NCI-H446 treated with DMSO at 0.1 percent for 48 hours (cell line): ENCODE results near the gene PTPRM.

ENCODE experiments used
- DNase-seq: peaks from one replicate; lab custom pipeline; 2025; lab: John Stamatoyannopoulos, UW

Gene PTPRM

DNA sequence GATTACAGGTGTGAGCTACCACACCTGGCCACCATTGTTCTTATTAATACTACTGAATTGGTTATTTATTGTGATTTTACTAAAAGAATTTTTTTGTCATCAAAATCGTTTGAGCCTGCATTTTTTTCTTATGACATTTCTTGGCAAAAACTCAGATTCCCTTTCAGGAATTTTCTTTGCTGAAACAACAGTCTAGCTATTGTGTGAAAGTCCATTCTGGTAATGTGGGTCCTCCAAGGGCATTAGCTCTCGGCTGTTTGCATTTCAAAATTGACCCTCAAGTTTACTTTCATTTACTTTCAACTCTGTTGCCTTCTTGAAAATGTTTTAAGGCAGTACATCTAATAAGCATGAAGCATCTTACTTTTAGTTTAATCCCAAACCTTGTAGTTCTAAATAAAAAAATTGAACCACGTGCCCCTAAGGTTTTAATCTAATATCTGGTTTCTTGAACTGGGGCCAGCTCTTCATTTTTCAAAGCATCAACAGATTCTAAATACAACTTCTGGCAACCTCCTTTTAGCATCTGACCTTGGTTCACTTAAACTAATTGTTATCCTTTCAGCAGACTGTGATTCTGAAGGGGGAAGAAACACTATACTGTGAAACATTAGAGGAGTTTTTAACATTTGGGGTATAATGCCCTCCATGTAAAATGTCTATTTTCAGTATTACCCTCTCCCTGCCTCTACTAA lies 716.9 kb downstream of the PTPRM start:
- no peak for DNase-seq

GRCh38 chr18:8286303-8286702 lies 719.2 kb downstream of the PTPRM start:
- DNase-seq = no peak

- DNase-seq = no peak
Observed at GRCh38 chr18:8287196-8287885, 720.2 kb downstream of the PTPRM start.

DNA sequence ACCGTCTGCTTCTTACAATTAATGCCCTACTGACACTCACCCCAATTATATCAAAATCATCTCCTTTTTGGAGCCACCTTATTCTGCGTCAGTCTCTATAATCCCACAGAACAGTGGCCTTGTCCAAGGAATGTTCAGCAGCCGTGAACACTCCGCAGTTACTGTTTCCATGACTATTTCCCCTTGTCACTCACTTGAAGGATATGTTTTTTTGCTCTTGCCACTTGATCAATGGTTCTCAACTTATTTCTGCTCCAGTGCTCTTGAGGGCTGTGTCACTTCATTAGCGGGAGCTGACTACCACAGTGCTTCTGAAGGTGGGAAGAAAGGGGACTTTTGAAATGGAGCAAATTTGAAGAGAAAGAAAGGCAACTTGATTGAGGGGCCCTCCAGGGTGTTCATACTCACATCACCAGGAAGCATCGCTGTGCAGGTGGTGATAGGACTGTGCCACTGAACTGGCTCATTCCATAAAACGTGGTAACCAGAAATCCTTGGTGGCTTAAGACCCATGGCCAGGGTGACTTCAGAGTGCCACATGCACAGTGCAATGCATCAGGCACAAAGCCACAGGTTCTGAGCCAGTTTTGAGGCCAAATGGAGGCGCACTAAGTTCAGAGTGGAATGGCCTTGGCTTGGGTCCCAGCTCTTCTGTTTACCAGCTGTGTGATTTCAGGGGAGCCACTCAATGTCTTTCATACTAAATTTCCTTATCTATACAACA lies 721.5 kb downstream of the PTPRM start:
- DNase-seq = no peak

DNA sequence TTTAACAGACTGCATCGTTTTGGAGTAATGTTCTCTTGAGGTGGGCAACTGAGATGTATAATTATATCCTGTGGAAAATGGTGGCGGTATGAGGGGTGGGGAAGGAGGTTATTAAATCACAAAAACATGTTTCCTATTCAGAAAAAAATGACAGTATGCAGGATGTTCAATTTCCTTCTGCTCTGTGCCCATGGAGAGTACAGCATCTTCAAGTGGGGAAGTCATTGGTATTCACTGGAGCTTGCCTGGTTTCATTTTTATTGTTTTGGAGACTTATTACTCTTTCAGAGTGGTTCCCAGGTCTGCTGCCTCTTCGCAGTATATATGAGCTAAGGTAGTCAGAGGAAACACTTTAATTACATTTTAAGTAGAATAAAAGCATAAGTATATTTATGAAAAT lies 723.3 kb downstream of the PTPRM start:
- no peak for DNase-seq

DNA sequence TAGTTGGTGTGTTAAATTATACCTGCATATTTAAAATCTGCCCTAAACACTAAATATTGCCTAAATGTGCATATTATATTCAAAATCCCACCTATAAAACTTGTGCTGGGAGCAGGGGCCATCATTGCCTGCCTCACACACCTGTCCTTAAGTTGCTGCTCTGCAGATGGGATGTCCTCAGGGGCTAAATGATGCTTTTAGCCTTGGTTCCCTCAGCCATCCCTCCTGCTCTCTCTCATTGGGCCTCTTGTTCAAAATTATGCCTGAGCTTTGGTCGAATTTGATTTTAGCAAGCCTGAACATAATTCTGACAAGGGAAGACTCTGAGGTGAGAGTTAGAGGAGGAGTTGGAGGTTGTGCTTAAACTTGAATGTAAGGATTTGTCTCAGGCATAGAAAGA lies 723.8 kb downstream of the PTPRM start:
- DNase-seq = no peak

- DNase-seq = no peak
Observed at GRCh38 chr18:8293184-8293583, 726.1 kb downstream of the PTPRM start.

- no peak for DNase-seq
Observed at GRCh38 chr18:8296886-8297616, 729.9 kb downstream of the PTPRM start.

- no peak for DNase-seq
Observed at GRCh38 chr18:8298186-8298585, 731.1 kb downstream of the PTPRM start.

GRCh38 chr18:8299054-8299980 lies 732.2 kb downstream of the PTPRM start:
- no peak for DNase-seq

DNA sequence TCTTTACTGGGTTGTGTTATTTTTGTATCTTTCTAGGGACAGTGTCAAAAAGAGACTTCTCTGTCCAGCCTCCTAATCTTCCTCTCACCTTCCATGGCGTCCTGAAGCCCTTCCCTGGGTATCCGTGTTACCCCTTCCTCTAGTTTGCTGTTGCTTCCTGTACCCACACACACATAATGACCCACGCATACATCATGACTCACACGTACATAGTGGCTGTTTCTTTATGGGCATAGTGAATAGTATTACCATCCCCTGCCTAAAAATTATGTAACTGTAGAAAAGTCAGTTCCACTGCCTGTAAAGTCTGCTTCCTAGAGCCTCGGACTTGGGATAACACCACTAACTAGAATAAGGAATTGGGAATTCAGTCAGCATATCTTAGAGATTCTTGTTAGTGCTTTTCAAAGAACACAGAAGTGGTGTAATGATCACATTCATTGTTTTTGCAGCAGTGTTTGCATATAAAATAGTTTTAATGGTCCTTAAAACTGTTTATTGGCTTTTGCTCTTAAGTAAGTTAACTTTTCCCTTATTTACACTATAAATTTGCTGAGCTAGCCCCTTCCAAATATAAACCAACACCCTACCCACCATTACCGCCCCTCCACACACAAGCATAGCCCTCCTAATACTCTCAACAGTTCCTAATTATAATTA lies 733.8 kb downstream of the PTPRM start:
- no peak for DNase-seq

DNA sequence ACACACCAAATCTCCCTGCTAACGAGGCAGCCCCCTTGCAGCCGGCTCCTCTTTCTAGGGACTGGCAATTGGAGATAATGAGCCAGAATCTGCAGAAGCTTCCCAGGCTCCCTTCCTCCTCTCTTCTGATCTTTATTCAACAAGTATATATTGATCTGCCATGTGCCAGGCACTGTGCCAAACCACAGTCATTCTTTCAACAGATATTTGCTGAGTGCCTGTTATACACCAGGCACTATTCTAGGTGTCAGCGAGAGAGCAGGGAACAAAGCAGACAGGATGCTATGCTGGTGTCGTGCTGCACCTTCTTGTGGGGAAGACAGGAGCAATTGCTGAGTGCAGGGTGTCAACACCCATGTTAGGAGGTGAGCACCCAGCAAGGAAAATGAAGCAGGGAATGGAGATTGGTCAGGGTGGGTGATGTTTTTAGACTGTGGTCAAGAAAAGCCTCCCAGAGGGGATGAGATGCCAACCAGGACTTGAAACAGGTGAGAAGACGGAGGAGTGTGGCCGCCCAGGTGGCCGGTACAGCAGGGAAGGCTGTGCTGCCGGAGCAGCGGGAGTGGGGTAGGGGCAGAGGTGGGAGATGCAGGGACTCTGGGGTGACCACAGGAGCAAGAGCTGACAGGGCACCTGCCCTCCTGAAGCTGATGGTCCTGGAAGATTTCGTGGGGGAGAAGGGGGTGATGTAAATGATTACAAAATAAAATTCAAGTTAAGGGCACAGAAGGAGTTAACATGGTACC lies 734.5 kb downstream of the PTPRM start:
- no peak for DNase-seq

DNA sequence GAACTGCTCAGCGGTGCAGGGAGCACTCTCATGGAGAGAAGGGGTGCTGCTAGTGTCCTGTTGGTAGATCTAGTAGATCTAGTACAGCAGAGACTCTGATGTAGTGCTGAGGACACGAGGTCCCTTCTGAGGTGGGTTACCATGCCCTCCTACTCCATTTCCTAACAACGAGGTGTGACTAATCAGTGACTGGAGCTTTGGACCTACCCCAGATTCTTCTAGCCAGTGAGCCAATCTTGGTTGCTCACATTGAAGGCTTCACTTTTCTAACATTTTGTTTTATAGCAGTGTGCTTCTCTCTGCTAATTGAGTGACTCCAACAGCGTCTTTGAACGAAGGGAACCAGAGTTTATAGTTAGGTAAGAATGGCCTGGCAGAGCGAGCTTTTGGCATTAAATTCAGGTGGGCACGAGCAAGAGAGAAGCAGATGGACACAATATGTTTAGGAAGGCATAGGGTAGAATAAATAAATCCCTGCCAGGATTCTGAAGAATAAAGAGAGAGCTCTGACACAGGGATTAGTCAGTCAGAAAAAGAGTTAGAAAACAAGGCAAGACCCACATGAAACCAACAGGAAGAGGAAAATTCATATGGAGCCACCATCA lies 736.1 kb downstream of the PTPRM start:
- no peak for DNase-seq

GRCh38 chr18:8307960-8308359 lies 740.8 kb downstream of the PTPRM start:
- DNase-seq = no peak

- no peak for DNase-seq
Observed at GRCh38 chr18:8313043-8313442, 745.9 kb downstream of the PTPRM start.

DNA sequence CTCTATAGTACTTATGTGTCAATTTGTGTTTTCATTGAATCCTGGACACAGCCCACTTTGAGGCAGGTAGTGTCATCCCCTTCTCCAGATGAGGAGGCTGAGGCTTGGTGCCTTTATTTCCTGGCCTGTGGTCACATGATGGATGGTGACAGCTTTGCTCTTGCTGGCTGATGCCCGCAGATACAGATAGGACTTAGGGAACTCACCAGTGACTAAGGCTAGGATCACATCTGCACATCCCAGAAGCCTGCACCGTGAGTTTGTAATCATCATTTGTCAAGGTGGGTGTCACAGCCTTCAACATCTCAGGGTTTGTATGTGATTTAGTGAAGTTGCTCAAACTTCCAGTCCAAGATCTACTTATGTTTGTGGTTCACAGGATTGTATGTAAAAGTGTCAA lies 747.0 kb downstream of the PTPRM start:
- no peak for DNase-seq

DNA sequence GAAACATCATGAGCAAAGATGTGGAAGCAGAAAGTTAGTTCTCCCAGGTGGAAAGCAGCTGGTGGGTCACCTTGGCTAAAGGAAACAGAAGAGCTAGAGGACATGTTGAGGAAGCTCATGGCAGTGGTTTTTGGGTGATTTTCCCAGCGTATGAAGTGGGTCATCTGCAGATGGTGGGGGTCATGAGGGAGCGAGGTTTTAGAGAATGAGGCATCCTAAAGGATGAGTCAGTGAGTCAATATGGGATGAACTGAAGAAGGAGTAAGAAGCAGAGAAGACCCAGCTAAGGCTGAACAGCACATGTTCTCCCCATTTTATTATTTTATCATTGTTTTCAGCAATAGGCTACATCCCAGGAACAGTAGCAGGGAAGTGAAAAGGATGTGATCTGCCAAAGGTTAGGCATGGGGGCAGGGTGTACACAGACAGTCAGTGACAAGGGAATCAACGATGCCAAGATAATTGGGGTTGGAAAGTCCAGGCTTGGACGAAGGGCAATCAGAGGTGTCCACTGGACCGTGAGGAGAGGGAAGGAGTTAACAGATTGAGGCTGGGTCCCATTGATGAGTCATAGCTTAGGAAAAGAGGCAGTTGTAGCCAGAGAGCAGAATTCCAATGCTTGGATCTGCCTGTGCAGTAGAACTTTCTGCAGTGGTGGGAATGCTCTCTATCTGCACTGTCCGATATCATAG lies 752.8 kb downstream of the PTPRM start:
- no peak for DNase-seq

DNA sequence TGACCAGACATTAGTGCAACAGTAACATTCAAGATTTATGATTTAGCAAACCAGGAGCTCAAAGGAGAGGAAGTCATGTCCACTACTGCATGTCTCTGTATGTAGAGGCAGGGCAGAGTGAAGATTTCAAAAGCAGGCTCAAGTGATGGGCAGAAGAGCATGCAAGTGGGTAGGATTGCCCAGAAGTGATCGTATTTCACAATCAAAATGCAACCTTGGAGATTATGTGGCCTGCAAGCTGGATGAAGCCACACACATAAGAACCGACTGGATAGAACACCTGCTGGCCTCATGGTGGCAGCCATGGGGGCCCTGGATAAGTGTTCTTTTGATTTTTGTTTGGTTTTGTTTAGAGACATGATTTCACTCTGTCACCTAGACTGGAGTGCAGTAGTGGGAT lies 755.4 kb downstream of the PTPRM start:
- DNase-seq = no peak
